ENCODE data around the gene SLC16A7. TPM values are rescaled to one million over a fixed set of nuclear protein-coding genes. Genes with fewer than 3 reads are reported as not detected.

Gene SLC16A7
- total RNA-seq, 1 donor: 53.2 TPM

- no peak overlapping the region for H3K27ac ChIP-seq (ENCODE audit: low read depth, low read length)
- DNase-seq (ENCODE audit: insufficient read length, low spot score, missing footprints): no peak
- TF ChIP-seq CTCF (IDR thresholded peaks at IDR 0.05; ENCODE audit: extremely low read depth, low read depth, low read length): no peak
- H3K36me3 ChIP-seq (ENCODE audit: insufficient read depth, low read length): no peaks in the 10 kb centered on the region
- no peaks in the 10 kb centered on the region for H3K4me1 ChIP-seq (ENCODE audit: insufficient read depth, low read length)
- no peak overlapping the region for H2AFZ ChIP-seq (ENCODE audit: low read length)
- H3K4me3 ChIP-seq (ENCODE audit: insufficient read depth, low read length): no peak overlapping the region
- no peaks in the 10 kb centered on the region for H3K9me3 ChIP-seq (ENCODE audit: low read depth, low read length)
- H3K4me2 ChIP-seq (ENCODE audit: insufficient read depth, low read length): no peak overlapping the region
- no peaks in the 10 kb centered on the region for H3K79me2 ChIP-seq (ENCODE audit: insufficient read depth, low read length)
- H3K27me3 ChIP-seq (ENCODE audit: insufficient read depth, low read length): no peaks in the 10 kb centered on the region
- no peaks in the 10 kb centered on the region for H4K20me1 ChIP-seq (ENCODE audit: insufficient read depth, low read length)
These were observed 41.9 kb downstream of the SLC16A7 start for GRCh38 chr12:59637692-59638070.

- no peak overlapping the region for H2AFZ ChIP-seq (ENCODE audit: low read length)
- no peak for TF ChIP-seq CTCF (IDR thresholded peaks at IDR 0.05; ENCODE audit: extremely low read depth, low read depth, low read length)
These were observed 47.7 kb downstream of the SLC16A7 start for GRCh38 chr12:59643550-59643949.

GRCh38 chr12:59645242-59645641, 49.4 kb downstream of the SLC16A7 start:
- Histone ChIP-seq H3K4me3 (ENCODE audit: insufficient read depth, low read length) (no peak overlapping the region), H3K9me3 (ENCODE audit: low read depth, low read length) (no peaks in the 10 kb centered on the region), H3K27ac (ENCODE audit: low read depth, low read length) (no peak overlapping the region), H3K79me2 (ENCODE audit: insufficient read depth, low read length) (no peaks in the 10 kb centered on the region), H3K36me3 (ENCODE audit: insufficient read depth, low read length) (no peaks in the 10 kb centered on the region), H2AFZ (ENCODE audit: low read length) (no peak overlapping the region), H3K4me1 (ENCODE audit: insufficient read depth, low read length) (no peaks in the 10 kb centered on the region), H4K20me1 (ENCODE audit: insufficient read depth, low read length) (no peaks in the 10 kb centered on the region), H3K4me2 (ENCODE audit: insufficient read depth, low read length) (no peak overlapping the region), H3K27me3 (ENCODE audit: insufficient read depth, low read length) (no peaks in the 10 kb centered on the region)
- DNase-seq (ENCODE audit: insufficient read length, low spot score, missing footprints): no peak
- TF ChIP-seq CTCF (IDR thresholded peaks at IDR 0.05; ENCODE audit: extremely low read depth, low read depth, low read length): no peak

More at GRCh38 chr12:59643550-59643949, 47.7 kb downstream of the SLC16A7 start:
- Histone ChIP-seq H3K4me3 (ENCODE audit: insufficient read depth, low read length) (no peak overlapping the region), H3K27me3 (ENCODE audit: insufficient read depth, low read length) (no peaks in the 10 kb centered on the region), H3K36me3 (ENCODE audit: insufficient read depth, low read length) (no peaks in the 10 kb centered on the region), H3K4me1 (ENCODE audit: insufficient read depth, low read length) (no peaks in the 10 kb centered on the region), H3K9me3 (ENCODE audit: low read depth, low read length) (no peaks in the 10 kb centered on the region), H3K27ac (ENCODE audit: low read depth, low read length) (no peak overlapping the region), H3K79me2 (ENCODE audit: insufficient read depth, low read length) (no peaks in the 10 kb centered on the region), H4K20me1 (ENCODE audit: insufficient read depth, low read length) (no peaks in the 10 kb centered on the region), H3K4me2 (ENCODE audit: insufficient read depth, low read length) (no peak overlapping the region)
- DNase-seq (ENCODE audit: insufficient read length, low spot score, missing footprints): no peak

- no peak for DNase-seq (ENCODE audit: insufficient read length, low spot score, missing footprints)
- Histone ChIP-seq H3K27ac (ENCODE audit: low read depth, low read length) (no peak overlapping the region), H2AFZ (ENCODE audit: low read length) (no peak overlapping the region), H3K36me3 (ENCODE audit: insufficient read depth, low read length) (no peaks in the 10 kb centered on the region), H3K4me2 (ENCODE audit: insufficient read depth, low read length) (no peak overlapping the region), H3K4me3 (ENCODE audit: insufficient read depth, low read length) (no peak overlapping the region), H3K9me3 (ENCODE audit: low read depth, low read length) (no peaks in the 10 kb centered on the region), H3K4me1 (ENCODE audit: insufficient read depth, low read length) (peaks cover 11% of the 10 kb centered on the region), H3K79me2 (ENCODE audit: insufficient read depth, low read length) (no peaks in the 10 kb centered on the region), H3K27me3 (ENCODE audit: insufficient read depth, low read length) (no peaks in the 10 kb centered on the region), H4K20me1 (ENCODE audit: insufficient read depth, low read length) (no peaks in the 10 kb centered on the region)
- TF ChIP-seq CTCF (IDR thresholded peaks at IDR 0.05; ENCODE audit: extremely low read depth, low read depth, low read length): no peak
These were observed 50.8 kb downstream of the SLC16A7 start for GRCh38 chr12:59646636-59647035.
